Measurements from ENCODE around the gene NKG7. TPM values are rescaled to one million over a fixed set of nuclear protein-coding genes. Genes with fewer than 3 reads are reported as not detected.

Gene NKG7
- total and polyA plus RNA-seq, 2 of the 13 experiments (the other 11 are each of a cell fraction or from before 2014, with no cell fraction given), result 0.40 TPM; not detected in 1

DNA sequence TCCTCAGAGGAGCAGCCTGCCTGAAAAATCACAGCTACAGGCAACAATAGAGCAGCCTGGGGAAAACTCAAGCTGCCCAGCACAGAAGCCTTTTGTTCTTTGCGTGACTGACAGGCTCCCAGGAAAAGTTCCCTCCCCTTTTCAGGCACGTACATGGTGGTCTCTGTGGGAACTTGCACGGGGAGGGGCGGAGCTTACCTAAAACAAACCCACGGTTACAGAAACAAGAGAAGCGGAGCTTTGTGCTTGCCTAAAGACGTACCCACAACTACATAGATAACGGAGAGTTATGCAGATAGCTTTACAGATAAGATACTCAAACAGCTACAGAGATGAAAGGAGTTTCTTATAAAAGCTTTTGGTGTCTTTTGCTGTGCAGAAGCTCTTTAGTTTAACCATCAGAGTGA lies 17.7 kb downstream of the NKG7 start (continued):
- TF ChIP-seq ATAD3A (CRISPR knock-in tag; IDR thresholded peaks at IDR 0.05) (no peak), ZSCAN29 (CRISPR knock-in tag; conservative IDR thresholded peaks at IDR 0.05) (no peak; the same call in 1 of the 2 replicates), ZNF276 (CRISPR knock-in tag; IDR thresholded peaks at IDR 0.05; ENCODE audit: low read depth) (no peak), ELF4 (CRISPR knock-in tag; IDR thresholded peaks at IDR 0.05; ENCODE audit: borderline replicate concordance) (no peak), E2F5 (CRISPR knock-in tag; conservative IDR thresholded peaks at IDR 0.05) (no peak), KMT2B (CRISPR knock-in tag; IDR thresholded peaks at IDR 0.05) (0 out of 2 replicates have a peak, but pooled peaks have one; percentile 10), MIER3 (CRISPR knock-in tag; IDR thresholded peaks at IDR 0.05; ENCODE audit: borderline replicate concordance) (no peak; the same call in 1 of the 2 replicates), THYN1 (CRISPR knock-in tag; IDR thresholded peaks at IDR 0.05; ENCODE audit: borderline replicate concordance, low read depth) (no peak), ZNF367 (CRISPR knock-in tag; IDR thresholded peaks at IDR 0.05; ENCODE audit: borderline replicate concordance) (no peak), SNAPC2 (CRISPR knock-in tag; IDR thresholded peaks at IDR 0.05) (no peak), MED13 (CRISPR knock-in tag; IDR thresholded peaks at IDR 0.05) (peak; percentile 58; the same call in 1 of the 2 replicates), PAXIP1 (CRISPR knock-in tag; conservative IDR thresholded peaks at IDR 0.05) (peak; percentile 87), ZNF263 (CRISPR knock-in tag; IDR thresholded peaks at IDR 0.05) (no peak), ELK4 (CRISPR knock-in tag; IDR thresholded peaks at IDR 0.05; ENCODE audit: borderline replicate concordance) (no peak), FOXC1 (CRISPR knock-in tag; IDR thresholded peaks at IDR 0.05; ENCODE audit: borderline replicate concordance) (no peak), ATRX (CRISPR knock-in tag; IDR thresholded peaks at IDR 0.05; ENCODE audit: borderline replicate concordance) (no peak), AGO2 (optimal IDR thresholded peaks at IDR 0.05; ENCODE audit: low read depth, low read length) (no peak), ZNF282 (IDR thresholded peaks at IDR 0.05; ENCODE audit: partially characterized antibody) (no peak), ERF (CRISPR knock-in tag; IDR thresholded peaks at IDR 0.05) (no peak)
- TF ChIP-seq, protein P1, sequence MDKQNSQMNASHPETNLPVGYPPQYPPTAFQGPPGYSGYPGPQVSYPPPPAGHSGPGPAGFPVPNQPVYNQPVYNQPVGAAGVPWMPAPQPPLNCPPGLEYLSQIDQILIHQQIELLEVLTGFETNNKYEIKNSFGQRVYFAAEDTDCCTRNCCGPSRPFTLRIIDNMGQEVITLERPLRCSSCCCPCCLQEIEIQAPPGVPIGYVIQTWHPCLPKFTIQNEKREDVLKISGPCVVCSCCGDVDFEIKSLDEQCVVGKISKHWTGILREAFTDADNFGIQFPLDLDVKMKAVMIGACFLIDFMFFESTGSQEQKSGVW (CRISPR knock-in tag; IDR thresholded peaks at IDR 0.05; ENCODE audit: borderline replicate concordance), result no peak
- TF ChIP-seq, protein P2, sequence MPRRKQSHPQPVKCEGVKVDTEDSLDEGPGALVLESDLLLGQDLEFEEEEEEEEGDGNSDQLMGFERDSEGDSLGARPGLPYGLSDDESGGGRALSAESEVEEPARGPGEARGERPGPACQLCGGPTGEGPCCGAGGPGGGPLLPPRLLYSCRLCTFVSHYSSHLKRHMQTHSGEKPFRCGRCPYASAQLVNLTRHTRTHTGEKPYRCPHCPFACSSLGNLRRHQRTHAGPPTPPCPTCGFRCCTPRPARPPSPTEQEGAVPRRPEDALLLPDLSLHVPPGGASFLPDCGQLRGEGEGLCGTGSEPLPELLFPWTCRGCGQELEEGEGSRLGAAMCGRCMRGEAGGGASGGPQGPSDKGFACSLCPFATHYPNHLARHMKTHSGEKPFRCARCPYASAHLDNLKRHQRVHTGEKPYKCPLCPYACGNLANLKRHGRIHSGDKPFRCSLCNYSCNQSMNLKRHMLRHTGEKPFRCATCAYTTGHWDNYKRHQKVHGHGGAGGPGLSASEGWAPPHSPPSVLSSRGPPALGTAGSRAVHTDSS (CRISPR knock-in tag; conservative IDR thresholded peaks at IDR 0.05), result no peak

Data from HepG2 (cell line).